T-helper 22 cell (primary cell): ENCODE results near the gene CCNI2.
A peak's percentile ranks its signal among the peaks of the same experiment; 100 is the strongest.

Experiments used
- DNase-seq: peaks from one replicate; pipeline ENCODE4 v3.0.0-alpha.2; 2020; ENCODE audit warnings: low read depth

Gene CCNI2

GRCh38 chr5:132765311-132766019, 18.2 kb downstream of the CCNI2 start:
- no peak for DNase-seq

GRCh38 chr5:132766020-132766805, 19.0 kb downstream of the CCNI2 start:
- no peak for DNase-seq

- no peak for DNase-seq
These were observed 19.5 kb downstream of the CCNI2 start for GRCh38 chr5:132766806-132767055.

- no peak for DNase-seq
These were observed 19.9 kb downstream of the CCNI2 start for GRCh38 chr5:132767150-132767549.

GRCh38 chr5:132768485-132768868, 21.3 kb downstream of the CCNI2 start:
- DNase-seq, result no peak

GRCh38 chr5:132770476-132771159, 23.4 kb downstream of the CCNI2 start:
- DNase-seq, result no peak

GRCh38 chr5:132771503-132771998, 24.3 kb downstream of the CCNI2 start:
- DNase-seq, result no peak

GRCh38 chr5:132772291-132773070, 25.3 kb downstream of the CCNI2 start:
- DNase-seq, result no peak

- no peak for DNase-seq
These were observed 25.9 kb downstream of the CCNI2 start for GRCh38 chr5:132773114-132773513.

- DNase-seq, result no peak
These were observed 26.6 kb downstream of the CCNI2 start for GRCh38 chr5:132773601-132774355.

- DNase-seq, result no peak
These were observed 27.2 kb downstream of the CCNI2 start for GRCh38 chr5:132774406-132774805.

GRCh38 chr5:132774896-132775295, 27.7 kb downstream of the CCNI2 start:
- DNase-seq, result no peak

- no peak for DNase-seq
These were observed 28.3 kb downstream of the CCNI2 start for GRCh38 chr5:132775476-132775961.

GRCh38 chr5:132776131-132776937, 29.1 kb downstream of the CCNI2 start:
- DNase-seq, result no peak

GRCh38 chr5:132776938-132777208, 29.6 kb downstream of the CCNI2 start:
- DNase-seq, result no peak

GRCh38 chr5:132777209-132778069, 30.2 kb downstream of the CCNI2 start, which contains the start of gene SEPTIN8:
Gene SEPTIN8, minus strand, starts transcription at chr5:132777239. Its CDS starts 102 bp downstream, at chr5:132777137.
- DNase-seq, result peak; percentile 25

GRCh38 chr5:132778129-132778528, 30.9 kb downstream of the CCNI2 start:
- no peak for DNase-seq

GRCh38 chr5:132778856-132779255, 31.6 kb downstream of the CCNI2 start:
- DNase-seq, result no peak

GRCh38 chr5:132779961-132780360, 32.7 kb downstream of the CCNI2 start:
- DNase-seq, result no peak

- no peak for DNase-seq
These were observed 33.4 kb downstream of the CCNI2 start for GRCh38 chr5:132780577-132780976.
